Vagina (tissue), 2 donors: ENCODE measurements around the gene RGL2. TPM values are rescaled to one million over a fixed set of nuclear protein-coding genes. Genes with fewer than 3 reads are reported as not detected.
"Not testable (repeated sequence)": the region's sequence is repeated elsewhere in the genome, so short reads cannot be mapped to it uniquely, and the experiment has no call there.

ENCODE experiments used
- DNase-seq, 2 donors: peaks; one replicate each; pipeline ENCODE4 v3.0.0-alpha.2; 2017; ENCODE audit errors: extremely low spot score in 2 of 2
- H3K27ac ChIP-seq: fragments of 200-600 bp; sonication (generic); one replicate; pipeline ENCODE4 v1.5.1; 2019
- H3K27me3 ChIP-seq: fragments of 200-600 bp; sonication (generic); one replicate; pipeline ENCODE4 v1.5.1; 2019
- H3K36me3 ChIP-seq, 2 donors: fragments of 200-600 bp; sonication (generic); one replicate each; pipeline ENCODE4 v1.5.1; 2017 to 2019
- H3K4me1 ChIP-seq: fragments of 200-600 bp; sonication (generic); one replicate; pipeline ENCODE4 v1.5.1; 2019
- H3K4me3 ChIP-seq, 2 donors: fragments of 200-600 bp; sonication (generic); 1 replicate in 1 of 2; 2 replicates in 1 of 2; pipeline ENCODE4 v1.5.1; 2016 to 2019
- H3K9me3 ChIP-seq: fragments of 200-600 bp; sonication (generic); one replicate; pipeline ENCODE4 v1.5.1; 2019
- POLR2A ChIP-seq, 2 donors: fragments of 450-650 bp; IDR thresholded peaks; one replicate each; pipeline ENCODE4 v1.6.1; 2017; ENCODE audit warnings: antibody characterized with exemption in 2 of 2, mild to moderate bottlenecking in 2 of 2, moderate library complexity in 2 of 2
- POLR2AphosphoS5 ChIP-seq, 2 donors: sonication (generic); formaldehyde crosslinking; IDR thresholded peaks; one replicate each; pipeline ENCODE4 v1.9.0; 2017; ENCODE audit warnings: antibody characterized with exemption in 2 of 2, mild to moderate bottlenecking in 2 of 2, low read depth in 1 of 2; ENCODE audit not compliant: insufficient read depth in 1 of 2
- intact Hi-C: fragments of 100-400 bp; cut with DNase I; formaldehyde crosslinking; loops from one replicate; pipeline ENCODE4 v1.15.1; 2023
- total RNA-seq: library from RNA; depleted of rRNA; stranded (reverse); fragments of >200 nt; gene quantifications from one replicate; pipeline ENCODE4 v1.2.3, GENCODE V29; 2016
- TF ChIP-seq, protein P1 (sequence below), 3 experiments: fragments of 450-650 bp in 2 of 3; fragments of 200-600 bp in 1 of 3; sonication (generic) in 1 of 3; IDR thresholded peaks; one replicate each; pipeline ENCODE4 v1.5.1; 2017 to 2019; ENCODE audit warnings: antibody characterized with exemption in 3 of 3, mild to moderate bottlenecking in 2 of 3, moderate library complexity in 2 of 3

The RGL2 gene
- total RNA-seq, 1 donor from 2014 or later, result 41.5 TPM

DNA sequence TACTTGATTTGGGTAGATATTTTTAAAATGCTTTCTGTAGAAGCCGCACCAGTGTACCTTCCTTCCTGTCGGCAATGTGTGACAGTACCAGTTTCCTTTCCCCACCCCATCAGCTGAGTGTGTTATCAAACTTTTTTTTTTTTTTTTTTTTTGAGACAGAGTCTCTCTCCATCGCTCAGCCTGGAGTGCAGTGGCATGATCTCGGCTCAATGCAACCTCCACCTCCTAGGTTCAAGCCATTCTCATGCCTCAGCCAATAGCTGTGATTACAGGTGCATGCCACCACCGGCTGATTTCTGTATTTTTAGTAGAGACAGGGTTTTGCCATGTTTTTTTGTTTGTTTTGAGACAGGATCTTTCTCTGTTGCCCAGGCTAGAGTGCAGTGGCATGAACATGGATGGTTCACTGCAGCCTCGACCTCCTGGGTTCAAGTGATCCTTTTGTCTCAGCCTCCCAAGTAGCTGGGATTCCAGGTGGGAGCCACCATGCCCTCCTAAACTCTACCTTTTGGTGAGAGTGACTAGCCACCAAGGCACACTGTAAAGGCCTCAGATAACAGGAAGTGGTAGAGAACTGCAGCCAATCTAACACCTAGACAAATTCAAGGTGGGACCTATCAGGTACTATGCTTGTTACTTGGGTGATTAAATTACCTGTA is 45.3 kb upstream of the RGL2 start:
- H3K27ac ChIP-seq, result no peak overlapping the region
- DNase-seq, result no peak

DNA sequence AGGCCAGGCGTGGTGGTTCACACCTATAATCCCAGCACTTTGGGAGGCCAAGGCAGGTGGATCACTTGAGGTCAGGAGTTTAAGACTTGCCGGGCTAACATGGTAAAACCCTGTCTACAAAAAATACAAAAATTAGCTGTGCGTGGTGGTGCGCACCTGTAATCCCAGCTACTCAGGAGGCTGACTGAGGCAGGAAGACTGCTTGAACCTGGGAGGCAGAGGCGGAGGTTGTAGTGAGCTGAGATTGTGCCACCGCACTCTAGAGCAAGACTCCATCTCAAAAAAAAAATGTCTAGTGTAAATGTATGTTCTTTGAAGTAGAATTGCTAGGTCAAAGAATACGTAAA is 44.8 kb upstream of the RGL2 start:
- H3K27ac ChIP-seq, result not testable (repeated sequence)

More for the DNA sequence above, 45.3 kb upstream of the RGL2 start:
- H3K4me1 ChIP-seq, result peaks cover 12% of the 10 kb centered on the region
- H3K27me3 ChIP-seq, result no peaks in the 10 kb centered on the region
- H3K9me3 ChIP-seq, result no peaks in the 10 kb centered on the region
- intact Hi-C loops, result no loop called here
- TF ChIP-seq, protein P1, sequence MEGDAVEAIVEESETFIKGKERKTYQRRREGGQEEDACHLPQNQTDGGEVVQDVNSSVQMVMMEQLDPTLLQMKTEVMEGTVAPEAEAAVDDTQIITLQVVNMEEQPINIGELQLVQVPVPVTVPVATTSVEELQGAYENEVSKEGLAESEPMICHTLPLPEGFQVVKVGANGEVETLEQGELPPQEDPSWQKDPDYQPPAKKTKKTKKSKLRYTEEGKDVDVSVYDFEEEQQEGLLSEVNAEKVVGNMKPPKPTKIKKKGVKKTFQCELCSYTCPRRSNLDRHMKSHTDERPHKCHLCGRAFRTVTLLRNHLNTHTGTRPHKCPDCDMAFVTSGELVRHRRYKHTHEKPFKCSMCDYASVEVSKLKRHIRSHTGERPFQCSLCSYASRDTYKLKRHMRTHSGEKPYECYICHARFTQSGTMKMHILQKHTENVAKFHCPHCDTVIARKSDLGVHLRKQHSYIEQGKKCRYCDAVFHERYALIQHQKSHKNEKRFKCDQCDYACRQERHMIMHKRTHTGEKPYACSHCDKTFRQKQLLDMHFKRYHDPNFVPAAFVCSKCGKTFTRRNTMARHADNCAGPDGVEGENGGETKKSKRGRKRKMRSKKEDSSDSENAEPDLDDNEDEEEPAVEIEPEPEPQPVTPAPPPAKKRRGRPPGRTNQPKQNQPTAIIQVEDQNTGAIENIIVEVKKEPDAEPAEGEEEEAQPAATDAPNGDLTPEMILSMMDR (IDR thresholded peaks at IDR 0.05), result no peak
- TF ChIP-seq POLR2A (IDR thresholded peaks at IDR 0.05) (no peak), POLR2AphosphoS5 (IDR thresholded peaks at IDR 0.05; ENCODE audit: insufficient read depth in 1 of 2, low read depth in 1 of 2) (no peak)
- no peak overlapping the region for H3K4me3 ChIP-seq
- H3K36me3 ChIP-seq, result no peaks in the 10 kb centered on the region

DNA sequence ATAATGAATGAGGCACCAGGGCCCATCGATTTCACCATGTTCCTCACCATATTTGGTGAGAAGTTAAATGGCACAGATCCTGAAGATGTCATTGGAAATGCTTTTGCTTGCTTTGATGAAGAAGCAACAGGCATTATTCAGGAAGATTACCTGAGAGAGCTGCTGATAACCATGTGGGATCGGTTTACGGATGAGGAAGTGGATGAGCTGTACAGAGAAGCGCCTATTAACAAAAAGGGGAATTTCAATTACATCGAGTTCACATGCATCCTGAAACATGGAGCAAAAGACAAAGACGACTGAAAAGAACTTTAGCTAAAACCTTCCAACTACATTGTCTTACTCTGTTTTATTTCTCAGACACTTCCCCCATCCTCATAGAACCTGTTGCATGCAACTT is 40.5 kb upstream of the RGL2 start:
- Histone ChIP-seq H3K4me3 (no peak overlapping the region), H3K36me3 (no peaks in the 10 kb centered on the region), H3K4me1 (no peaks in the 10 kb centered on the region), H3K27me3 (no peaks in the 10 kb centered on the region), H3K9me3 (no peaks in the 10 kb centered on the region), H3K27ac (no peak overlapping the region)
- no peak for DNase-seq
- intact Hi-C loops, result no loop called here
- TF ChIP-seq, protein P1 (IDR thresholded peaks at IDR 0.05), result no peak
- TF ChIP-seq POLR2A (IDR thresholded peaks at IDR 0.05), result no peak
- TF ChIP-seq POLR2AphosphoS5 (IDR thresholded peaks at IDR 0.05; ENCODE audit: insufficient read depth in 1 of 2, low read depth in 1 of 2), result no peak

More for the DNA sequence above, 44.8 kb upstream of the RGL2 start:
- H3K4me3 ChIP-seq, intact Hi-C loops, H3K36me3 ChIP-seq, H3K27me3 ChIP-seq, H3K9me3 ChIP-seq, DNase-seq: not testable (repeated sequence)
- H3K4me1 ChIP-seq, result peaks cover 12% of the 10 kb centered on the region

DNA sequence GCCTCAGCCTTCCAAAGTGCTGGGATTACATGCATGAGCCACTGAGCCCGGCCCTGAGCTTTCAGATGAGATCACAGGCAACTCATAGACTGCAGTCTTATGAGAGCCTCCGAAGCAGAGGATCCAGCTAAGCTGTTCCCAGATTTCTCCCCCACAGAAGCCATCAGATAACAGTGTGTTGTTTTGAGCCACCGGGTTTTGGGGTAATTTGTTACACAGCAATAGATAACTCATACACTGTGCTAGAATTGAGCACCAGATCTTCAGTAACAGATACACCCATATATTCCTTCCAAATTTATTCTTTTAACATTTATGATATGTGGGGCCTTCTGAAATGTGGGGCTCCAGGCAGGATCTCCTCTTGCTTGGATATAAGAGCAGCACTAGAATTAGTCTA is 37.8 kb upstream of the RGL2 start:
- TF ChIP-seq POLR2AphosphoS5 (IDR thresholded peaks at IDR 0.05; ENCODE audit: insufficient read depth in 1 of 2, low read depth in 1 of 2) (no peak), POLR2A (IDR thresholded peaks at IDR 0.05) (no peak)
- TF ChIP-seq, protein P1 (IDR thresholded peaks at IDR 0.05), result no peak
- intact Hi-C loops, result no loop called here
- Histone ChIP-seq H3K36me3 (no peaks in the 10 kb centered on the region), H3K27me3 (no peaks in the 10 kb centered on the region), H3K27ac (no peak overlapping the region), H3K4me1 (no peaks in the 10 kb centered on the region), H3K4me3 (no peak overlapping the region), H3K9me3 (no peaks in the 10 kb centered on the region)
- no peak for DNase-seq

DNA sequence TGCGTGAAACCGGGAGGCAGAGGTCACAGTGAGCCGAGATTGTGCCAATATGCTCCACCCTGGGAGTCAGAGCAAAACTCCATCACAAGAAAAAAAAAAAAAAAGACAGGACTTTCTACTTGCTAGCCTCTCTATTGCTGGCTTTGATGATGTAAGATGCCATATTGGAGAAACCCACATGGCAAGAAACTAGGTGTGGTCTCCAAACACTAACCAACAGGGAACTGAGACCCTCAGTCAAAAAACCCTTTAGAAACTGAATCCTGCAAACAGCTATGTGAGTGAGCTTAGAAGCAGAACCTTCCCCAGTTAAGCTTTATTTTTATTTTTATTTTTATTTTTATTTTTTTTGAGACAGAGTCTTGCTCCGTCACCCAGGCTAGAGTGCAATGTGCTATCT is 37.2 kb upstream of the RGL2 start:
- no peak for DNase-seq
- Histone ChIP-seq H3K4me1 (no peaks in the 10 kb centered on the region), H3K4me3 (no peak overlapping the region), H3K27me3 (no peaks in the 10 kb centered on the region), H3K27ac (no peak overlapping the region), H3K36me3 (no peaks in the 10 kb centered on the region), H3K9me3 (no peaks in the 10 kb centered on the region)
- intact Hi-C loops, result no loop called here
- TF ChIP-seq POLR2A (IDR thresholded peaks at IDR 0.05) (no peak), POLR2AphosphoS5 (IDR thresholded peaks at IDR 0.05; ENCODE audit: insufficient read depth in 1 of 2, low read depth in 1 of 2) (no peak)
- TF ChIP-seq, protein P1 (IDR thresholded peaks at IDR 0.05), result no peak
